EL (cell line): ENCODE measurements around the gene GLMN.
A peak's percentile ranks its signal among the peaks of the same experiment; 100 is the strongest.

Experiments used
- DNase-seq: peaks from one replicate; pipeline ENCODE4 v3.0.0-alpha.2; 2016

GLMN gene, protein sequence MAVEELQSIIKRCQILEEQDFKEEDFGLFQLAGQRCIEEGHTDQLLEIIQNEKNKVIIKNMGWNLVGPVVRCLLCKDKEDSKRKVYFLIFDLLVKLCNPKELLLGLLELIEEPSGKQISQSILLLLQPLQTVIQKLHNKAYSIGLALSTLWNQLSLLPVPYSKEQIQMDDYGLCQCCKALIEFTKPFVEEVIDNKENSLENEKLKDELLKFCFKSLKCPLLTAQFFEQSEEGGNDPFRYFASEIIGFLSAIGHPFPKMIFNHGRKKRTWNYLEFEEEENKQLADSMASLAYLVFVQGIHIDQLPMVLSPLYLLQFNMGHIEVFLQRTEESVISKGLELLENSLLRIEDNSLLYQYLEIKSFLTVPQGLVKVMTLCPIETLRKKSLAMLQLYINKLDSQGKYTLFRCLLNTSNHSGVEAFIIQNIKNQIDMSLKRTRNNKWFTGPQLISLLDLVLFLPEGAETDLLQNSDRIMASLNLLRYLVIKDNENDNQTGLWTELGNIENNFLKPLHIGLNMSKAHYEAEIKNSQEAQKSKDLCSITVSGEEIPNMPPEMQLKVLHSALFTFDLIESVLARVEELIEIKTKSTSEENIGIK

DNA sequence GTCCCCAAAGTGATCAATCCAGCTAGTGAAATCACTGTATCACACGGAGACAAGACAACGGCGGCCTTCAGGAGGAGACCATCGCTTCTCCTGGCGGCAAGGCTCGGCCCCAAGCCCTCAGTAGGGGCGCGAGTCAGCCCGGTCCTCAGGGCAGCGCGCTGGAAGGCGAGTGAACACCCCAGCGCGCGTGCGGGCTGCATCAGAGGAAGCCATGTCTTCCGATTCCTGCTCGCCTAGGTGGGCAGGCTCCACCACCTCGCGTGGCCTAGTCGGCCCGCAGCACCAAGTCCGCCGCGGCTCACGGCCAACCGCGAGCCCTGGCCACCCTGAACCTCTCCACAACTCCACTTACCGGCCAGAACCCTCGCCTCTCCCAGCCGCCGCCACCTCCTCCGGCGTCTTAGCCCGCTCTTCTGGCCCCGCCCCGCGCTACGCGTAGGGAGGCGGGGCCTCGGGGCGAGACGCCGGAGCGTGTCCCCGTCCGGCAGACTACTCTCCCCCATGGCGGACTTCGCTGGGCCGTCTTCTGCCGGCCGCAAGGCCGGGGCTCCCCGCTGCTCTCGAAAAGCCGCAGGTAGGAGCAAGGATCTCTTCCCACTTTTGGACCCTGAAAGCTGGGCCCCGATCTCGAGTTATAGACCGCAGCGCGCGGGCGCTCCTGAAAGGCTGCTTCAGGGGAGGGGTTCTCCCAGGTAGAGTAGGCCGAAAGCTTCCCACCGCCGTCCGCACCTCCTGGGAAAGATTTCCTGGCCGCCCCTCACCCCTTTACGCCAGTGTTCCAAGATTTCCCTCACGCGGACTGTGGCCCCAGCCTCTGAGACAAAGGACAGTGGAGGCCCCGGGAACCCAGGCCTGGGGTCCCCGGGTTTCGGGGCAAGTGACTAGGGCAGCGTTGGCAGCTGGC lies at the start of gene GLMN, which contains the start of gene RPAP2:
Gene GLMN, minus strand, starts transcription at position 415 of the 904 bp plus-strand sequence. CDS start 988 bp downstream, outside the sequence.
Gene RPAP2, plus strand, starts transcription at position 487 of the 904 bp plus-strand sequence. Its CDS starts 15 bp downstream, at position 502.
- peak; percentile 89 for DNase-seq

DNA sequence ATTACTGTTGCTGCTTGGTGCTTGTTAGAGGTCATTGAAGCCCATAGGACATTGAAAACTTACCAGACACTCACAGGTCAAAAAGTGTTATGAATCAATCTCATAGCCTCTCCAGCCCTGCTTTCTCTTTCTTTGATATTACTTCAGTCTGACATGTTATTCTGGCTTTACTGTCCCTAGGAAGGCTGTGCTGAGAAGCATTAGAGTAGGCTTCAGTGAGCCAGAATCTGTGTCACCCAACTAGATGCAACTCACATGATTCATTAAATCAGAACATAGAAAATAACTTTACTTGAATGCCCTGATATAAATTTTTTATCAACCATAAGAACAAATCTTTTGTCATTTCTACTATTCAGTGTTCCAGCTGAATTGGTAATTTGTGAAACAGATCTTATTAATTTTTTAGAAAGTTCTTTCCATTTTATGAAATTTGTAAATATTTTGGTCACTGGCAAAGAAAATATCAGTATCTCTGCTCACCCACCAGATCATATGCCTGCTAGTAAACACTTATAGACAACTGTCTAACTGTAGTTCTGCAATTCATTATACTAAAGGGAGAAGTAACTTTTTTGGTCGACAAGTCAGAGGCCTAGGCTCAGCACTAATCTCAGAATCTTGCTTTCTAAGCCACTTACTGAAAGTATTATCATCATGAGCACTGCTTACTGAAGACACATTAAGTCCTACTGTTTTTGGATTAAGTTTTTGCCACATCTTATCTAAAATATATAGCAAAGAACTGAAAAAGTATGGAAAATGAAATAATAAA lies 48.3 kb upstream of the GLMN start:
- no peak for DNase-seq

DNA sequence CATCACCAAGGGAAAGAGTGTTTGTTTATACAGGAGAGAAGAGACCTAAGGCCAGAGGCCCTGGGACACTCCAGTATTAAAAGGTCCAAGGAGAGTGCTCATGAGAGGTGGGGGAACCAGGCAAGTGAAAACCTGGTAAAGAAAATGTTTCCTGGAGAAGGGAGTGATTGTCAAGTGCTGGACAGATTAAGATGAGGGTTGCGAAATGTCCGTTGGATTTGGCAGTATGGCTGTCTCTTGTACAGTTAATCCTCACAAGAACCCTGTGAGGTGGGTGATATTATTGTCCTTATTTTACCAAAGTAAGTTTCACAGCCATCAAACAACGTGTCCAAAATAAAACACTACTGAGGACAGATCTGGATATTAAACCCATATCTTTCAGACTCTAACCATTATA lies 44.3 kb upstream of the GLMN start:
- DNase-seq, result no peak

DNA sequence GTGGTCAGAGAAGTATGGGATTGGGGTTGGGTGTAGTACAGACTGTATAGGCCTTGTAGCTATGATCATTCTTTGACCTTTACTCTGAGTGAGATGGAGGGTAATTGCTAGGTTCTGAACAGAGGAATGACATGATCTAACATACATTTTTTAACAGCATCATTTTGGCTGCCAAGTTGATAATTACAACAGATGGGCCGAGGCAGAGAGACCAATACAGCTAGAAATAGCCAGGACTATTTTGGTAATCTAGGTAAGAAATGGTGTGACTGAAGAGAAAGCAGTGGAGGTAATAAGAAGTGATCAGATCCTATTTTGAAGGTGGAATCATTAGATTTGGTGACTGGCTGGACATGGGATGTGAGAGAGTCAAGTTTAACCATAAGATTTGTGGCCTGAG lies 43.6 kb upstream of the GLMN start:
- DNase-seq, result no peak

DNA sequence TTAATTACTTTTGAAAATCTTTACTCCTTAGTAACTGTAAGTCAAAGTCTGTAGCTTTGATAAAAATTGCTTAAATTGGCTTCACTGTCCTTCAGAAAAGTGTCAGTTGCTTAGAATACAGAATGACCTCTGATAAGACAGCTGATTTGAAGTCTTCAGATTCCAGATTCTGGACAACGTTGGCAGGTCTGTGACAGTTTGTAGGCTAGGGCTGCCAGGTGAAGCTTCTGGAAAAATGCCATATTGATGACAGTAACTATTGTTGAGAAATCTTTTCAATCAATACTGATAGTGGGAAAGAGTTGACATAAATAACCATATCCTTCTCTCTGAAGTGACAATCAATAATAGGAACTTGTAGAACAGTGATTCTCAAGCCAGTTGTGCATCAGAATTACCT lies 41.4 kb upstream of the GLMN start:
- no peak for DNase-seq

DNA sequence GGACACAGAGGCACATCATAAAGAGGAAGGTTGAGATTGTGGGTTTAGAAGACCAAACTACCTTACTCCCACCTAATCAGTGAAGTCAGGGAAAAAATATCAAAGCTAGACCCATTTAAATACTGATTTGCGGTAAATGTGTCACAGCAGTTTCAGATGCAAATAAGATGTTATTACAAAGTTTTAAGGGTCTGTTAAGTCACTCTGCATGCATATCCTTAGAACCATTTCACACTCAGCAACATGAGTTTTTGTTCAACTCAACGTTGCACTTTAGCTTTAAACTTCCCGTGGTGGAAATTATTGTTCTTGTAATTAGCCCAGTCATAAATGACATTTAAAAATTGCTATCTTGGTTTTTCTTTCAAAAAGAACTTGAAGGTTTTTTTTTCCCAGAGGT lies 34.9 kb upstream of the GLMN start:
- DNase-seq, result no peak

DNA sequence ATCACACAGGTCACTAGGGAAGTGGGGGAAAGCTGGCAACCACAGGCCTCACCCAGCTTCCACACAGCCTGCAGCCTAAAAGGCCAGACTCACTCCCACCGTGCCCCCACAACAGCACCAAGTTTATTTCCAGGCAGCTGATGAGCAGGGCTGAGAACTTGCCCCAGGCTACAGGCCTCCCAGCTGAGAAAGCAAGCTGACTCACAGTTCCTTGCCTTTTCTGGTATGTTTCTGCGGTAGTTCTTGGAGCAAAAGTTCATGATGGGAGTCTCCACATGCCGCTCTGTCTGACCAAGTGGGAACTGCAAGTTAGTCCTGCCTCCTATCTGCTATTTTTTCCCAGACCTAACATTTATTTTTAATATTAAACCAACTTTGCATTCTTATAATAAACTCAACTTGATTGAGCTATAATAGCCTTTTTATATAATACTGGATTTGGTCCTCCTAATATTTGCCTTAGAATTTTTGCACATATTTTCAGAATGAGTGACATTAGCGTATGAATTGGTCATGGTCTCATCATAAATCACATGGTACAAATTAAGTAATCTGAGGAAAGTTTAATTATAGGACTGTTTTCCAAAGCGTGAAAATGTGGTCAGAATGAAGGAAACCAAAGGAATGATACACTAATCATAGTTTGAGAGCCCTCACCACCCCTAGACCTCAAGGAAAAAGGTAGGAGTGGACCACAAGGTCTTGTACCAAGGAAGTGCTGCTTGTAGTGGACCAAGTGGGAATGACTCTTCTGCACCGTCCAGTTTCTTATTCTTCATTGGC lies 30.8 kb upstream of the GLMN start:
- DNase-seq, result peak; percentile 97

DNA sequence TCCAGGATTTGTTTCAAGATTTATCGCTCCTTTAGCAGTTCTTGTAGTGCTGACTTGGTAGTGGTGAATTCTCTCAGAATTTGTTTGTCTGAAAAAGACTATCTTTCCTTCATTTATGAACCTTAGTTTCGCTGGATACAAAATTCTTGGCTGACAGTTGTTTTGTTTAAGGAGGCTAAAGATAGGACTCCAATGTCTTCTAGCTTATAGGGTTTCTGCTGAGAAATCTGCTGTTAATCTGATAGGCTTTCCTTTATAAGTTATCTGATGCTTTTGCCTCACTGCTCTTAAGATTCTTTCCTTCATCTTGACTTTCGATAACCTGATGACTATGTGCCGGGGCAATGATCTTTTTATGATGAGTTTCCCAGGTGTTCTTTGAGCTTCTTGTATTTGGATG lies 29.0 kb upstream of the GLMN start:
- DNase-seq, result no peak

DNA sequence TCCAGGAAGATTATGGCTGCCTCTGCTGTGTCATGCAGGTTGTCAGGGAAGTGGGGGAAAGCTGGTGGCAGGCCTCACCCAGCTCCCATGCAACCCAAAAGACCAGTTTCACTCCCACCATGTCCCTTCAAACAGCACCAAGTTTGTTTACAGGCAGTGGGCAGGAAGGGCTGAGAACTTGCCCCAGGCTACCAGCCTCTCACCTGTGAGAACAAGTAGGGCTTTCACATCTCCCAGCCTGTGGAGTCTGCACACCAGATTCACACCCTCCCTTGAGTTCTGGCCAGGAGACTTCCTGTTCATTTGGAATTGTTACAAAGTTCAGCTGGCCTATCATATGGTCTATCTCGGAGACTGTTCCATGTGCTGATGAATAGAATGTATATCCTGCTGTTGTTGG lies 27.9 kb upstream of the GLMN start:
- DNase-seq, result no peak

DNA sequence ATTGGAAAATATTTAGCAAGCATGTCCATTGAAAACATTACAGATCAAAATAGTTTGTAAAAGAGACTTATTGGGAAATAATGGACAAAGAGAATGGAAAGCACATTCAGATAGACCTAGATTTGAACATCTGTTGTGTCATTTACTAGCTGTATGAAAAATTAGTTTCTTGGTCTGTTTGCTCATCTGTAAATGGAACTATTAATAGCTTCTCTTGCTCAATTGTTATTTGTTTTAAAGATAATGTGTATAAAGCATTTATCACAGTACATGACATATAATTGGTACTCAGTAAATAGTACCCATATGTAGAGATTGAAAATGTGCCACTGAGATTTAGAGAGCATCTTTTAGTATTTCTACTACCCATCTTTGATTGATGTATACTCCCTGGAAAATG lies 26.0 kb upstream of the GLMN start:
- no peak for DNase-seq

DNA sequence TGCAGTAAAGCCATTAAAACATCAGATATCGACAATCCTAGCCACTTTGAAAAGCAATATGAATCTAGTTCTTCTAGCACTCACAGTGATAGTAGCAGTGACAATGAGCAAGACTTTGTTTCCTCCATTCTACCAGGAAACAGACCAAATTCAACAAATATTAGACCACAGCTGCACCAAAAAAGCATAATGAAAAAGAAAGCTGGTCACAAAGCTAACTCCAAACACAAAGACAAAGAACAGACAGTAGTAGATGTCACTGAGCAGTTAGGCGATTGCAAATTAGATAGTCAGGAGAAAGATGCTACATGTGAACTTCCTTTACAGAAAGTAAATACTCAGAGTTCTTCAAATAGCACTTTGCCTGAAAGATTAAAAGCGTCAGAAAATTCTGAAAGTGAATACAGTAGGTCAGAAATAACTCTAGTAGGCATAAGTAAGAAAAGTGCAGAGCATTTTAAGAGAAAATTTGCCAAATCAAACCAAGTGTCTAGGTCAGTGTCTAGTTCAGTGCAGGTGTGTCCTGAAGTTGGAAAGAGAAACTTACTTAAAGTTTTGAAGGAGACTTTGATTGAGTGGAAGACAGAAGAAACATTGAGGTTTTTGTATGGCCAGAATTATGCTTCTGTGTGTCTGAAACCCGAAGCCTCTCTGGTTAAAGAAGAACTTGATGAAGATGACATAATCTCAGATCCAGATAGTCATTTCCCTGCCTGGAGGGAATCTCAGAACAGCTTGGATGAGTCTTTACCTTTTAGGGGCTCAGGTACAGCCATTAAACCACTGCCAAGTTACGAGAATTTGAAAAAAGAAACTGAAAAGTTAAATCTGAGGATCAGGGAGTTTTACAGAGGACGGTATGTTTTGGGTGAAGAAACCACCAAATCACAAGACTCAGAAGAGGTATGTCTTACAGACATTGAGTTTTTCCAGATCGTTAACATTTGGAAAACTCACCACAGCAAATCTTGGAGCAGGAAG lies 25.0 kb upstream of the GLMN start:
- DNase-seq, result no peak

DNA sequence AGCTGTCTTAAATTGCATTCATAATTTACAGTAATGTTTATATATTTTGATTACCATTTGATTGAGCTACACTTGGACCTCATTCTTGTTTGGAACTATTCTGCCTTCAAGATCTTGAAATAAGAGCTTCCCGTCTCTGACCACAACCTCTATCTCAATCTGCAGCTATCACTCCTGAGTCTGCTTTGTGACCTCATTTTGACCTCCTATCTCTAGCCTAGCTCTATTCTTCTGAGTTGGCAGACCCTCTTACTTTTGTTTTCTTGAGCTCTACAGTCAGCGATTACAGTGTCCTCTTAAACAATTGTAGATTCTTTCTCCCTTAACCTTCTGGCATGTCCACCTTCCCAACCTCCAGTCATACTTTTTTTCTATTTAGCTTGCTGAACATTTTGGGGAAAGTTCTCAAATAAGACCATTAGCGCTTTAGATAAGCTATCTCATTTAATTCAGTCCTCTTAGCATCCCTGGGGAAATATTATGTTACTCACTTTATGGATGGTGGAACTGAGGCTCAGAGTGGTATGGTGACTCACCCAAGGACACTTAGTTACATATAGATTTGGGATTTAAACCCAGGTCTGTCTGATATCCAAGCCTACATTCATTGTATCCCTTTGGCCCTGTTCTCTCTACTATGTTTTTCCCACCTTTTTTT lies 19.2 kb upstream of the GLMN start:
- no peak for DNase-seq

DNA sequence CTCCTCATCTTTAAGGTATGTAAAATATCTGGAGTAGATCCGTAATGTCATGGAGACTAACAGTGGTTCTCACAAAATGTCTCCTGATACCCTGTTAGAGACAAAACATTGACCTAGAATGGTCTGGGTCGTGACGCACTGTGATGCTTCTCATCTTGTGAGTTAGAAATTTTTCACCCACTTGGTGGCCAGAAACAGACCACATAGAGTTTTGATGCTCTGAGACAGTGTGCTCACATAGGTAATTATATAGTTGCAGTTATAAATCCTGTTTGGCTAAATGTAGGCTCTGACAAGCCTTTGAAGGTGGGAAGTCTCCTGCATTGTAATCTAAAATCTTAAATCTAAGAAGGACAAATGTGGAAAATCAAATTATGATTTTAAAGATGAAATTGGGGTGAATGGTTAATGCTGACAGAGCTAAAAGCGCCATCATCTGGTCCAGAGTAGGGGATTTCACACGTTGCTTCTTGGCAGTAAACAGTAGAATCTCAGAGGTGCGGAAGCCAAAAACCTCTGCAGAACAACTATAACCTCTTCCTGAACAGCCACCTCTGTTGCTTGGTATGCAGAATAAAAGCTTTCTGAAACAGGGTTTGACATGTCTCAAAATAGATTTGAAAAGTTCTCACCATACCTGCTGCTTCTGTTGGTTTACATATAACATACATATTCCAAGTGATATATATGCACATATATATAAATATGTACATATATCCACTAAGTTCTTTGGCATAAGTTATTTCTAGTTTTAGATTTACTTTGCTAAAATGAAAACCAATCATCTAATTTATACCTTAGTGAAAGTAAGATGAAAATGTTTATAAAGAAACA lies 17.2 kb upstream of the GLMN start:
- DNase-seq, result no peak

DNA sequence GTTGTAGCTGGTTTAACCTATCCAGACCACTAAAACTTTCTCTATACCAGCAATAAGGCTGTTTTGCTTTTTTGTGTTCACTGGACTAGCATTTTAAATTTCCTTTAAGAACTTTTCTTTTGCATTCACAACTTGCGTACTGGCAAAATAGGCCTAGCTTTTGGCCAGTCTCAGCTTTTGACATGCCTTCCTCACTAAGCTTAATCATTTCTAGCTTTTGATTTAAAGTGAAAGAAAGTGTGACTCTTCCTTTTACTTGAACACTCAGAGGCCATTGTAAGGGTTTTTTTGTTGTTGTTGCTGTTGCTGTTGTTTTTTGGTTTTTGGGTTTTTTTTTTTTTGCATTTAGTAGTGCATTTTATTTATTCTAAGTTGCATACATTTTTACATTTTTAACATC lies 15.2 kb upstream of the GLMN start:
- no peak for DNase-seq

DNA sequence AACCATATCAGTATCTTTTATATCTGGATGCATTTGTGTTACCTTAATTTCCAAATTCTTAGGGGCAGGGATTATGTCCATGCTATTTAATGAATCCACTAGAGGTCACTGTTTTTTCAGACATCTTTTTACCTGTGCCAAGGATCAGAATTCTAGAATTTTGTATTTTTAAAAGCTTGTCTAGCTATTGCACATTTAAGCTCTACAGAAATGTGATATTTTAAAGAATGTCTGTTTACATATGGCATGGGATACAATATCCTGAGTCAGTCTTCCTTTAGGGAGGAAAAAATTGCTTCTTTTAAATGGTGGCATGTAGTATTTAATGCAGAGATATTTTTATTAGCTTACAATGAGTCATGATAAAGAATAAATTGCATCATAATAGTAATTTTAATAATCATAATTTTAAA lies 11.4 kb upstream of the GLMN start:
- DNase-seq, result peak; percentile 19

DNA sequence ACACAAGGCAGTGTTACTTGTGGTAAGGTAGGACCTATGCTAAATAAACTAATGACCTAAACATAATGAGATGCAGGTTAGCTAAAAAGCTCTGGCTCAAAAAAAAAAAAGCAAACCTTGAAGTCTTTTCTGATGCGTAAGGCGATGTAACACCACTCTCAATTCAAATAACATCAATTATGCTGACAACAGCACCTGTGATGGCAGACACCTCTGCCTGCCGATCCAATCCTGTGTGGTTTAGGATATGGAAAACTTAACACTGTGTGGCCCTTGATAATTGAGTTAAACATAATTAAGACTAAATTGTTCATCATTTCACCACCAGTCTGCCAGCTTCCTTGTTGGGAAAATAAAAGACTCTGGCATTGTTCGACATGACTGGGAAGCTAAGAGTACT lies 9.2 kb upstream of the GLMN start:
- DNase-seq, result no peak

DNA sequence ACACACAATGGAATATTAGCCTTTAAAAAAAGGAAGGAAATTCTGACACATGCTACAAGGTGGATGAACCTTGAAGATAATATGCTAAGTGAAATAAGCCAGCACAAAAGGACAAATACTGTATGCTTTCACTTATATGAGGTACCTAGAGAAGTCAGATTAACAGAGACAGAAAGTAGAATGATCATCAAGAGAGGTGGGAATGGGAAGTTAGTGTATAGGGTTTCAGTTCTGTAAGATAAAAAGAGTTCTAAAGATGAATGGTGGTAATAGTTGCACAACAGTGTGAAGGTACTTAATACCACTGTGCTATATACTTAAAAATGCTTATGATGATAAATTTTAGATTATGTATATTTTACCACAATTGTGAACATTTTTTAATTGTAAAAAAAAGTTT lies 7.2 kb upstream of the GLMN start:
- DNase-seq, result no peak

DNA sequence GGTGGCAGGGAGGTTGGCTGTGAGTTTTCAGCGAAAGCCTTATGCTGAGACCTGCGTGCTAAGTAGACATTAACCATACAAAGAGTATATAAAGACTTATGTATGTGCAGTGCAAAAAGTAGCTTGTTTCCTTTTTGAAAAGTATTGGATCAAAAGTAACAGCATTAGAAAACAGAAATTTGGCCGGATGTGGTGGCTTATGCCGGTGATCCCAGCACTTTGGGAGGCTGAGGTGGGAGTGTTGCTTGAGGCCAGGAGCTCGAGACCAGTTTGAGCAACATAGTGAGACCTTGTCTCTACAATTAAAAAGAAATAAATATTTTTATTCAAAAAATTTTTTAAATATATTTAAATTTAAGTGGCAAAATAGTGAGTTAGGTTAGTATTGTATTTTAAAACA lies 2.2 kb upstream of the GLMN start:
- no peak for DNase-seq
